NB4 (cell line): ENCODE data around the gene CTNNA2.
A peak's percentile ranks its signal among the peaks of the same experiment; 100 is the strongest.

ENCODE experiments used
- CTCF ChIP-seq: IDR thresholded peaks from one replicate; pipeline ENCODE4 v1.5.1; 2012; ENCODE audit warnings: low read depth, low read length
- MAX ChIP-seq: IDR thresholded peaks from 2 replicates; pipeline ENCODE4 v1.6.1; 2011; ENCODE audit warnings: low read depth, low read length
- MYC ChIP-seq: IDR thresholded peaks from 2 replicates; pipeline ENCODE4 v1.6.1; 2011; ENCODE audit warnings: low read depth, low read length
- POLR2A ChIP-seq: IDR thresholded peaks from 2 replicates; pipeline ENCODE4 v1.6.1; 2011; ENCODE audit warnings: mild to moderate bottlenecking; ENCODE audit not compliant: insufficient read length; ENCODE audit errors: extremely low read depth

- no peak for TF ChIP-seq CTCF
- TF ChIP-seq POLR2A, result no peak
- TF ChIP-seq MAX, result peak; percentile 89
- peak; percentile 67 for TF ChIP-seq MYC
Observed at GRCh38 chr2:79511320-79511951, 1.4 kb upstream of the CTNNA2 start.
